Stimulated activated naive CD8-positive, alpha-beta T cell treated with anti-CD3 and anti-CD28 coated beads, Interleukin-15, Interleukin-2, amounts not matched to agents 100 U/mL and 50 U/mL, for 24 hours (primary cell): ENCODE results near the gene CACHD1.

Source experiments
- ATAC-seq: fragments of 150-1000 bp; cut with Tn5 transposase; one replicate; pipeline ENCODE4 v1.10.0; 2021
- DNase-seq: peaks from one replicate; pipeline ENCODE4 v3.0.0; 2021

The CACHD1 gene

GRCh38 chr1:64469977-64470664 is at the start of gene CACHD1:
TSS of gene CACHD1 (plus strand) at chr1:64470129. CDS start at chr1:64470745, 616 bp downstream.
- peak; percentile 92 for ATAC-seq

GRCh38 chr1:64421377-64421776 is 48.6 kb upstream of the CACHD1 start:
- ATAC-seq (no peak), DNase-seq (no peak)

More at GRCh38 chr1:64469977-64470664, at the start of gene CACHD1:
- peak; percentile 76 for DNase-seq

- DNase-seq = no peak
- ATAC-seq = no peak
Observed at GRCh38 chr1:64423526-64423925, 46.4 kb upstream of the CACHD1 start.

GRCh38 chr1:64424412-64424811 is 45.5 kb upstream of the CACHD1 start:
- ATAC-seq (no peak), DNase-seq (no peak)

GRCh38 chr1:64425521-64425920 is 44.4 kb upstream of the CACHD1 start:
- ATAC-seq (no peak), DNase-seq (no peak)

- ATAC-seq = no peak
- no peak for DNase-seq
Observed at GRCh38 chr1:64426681-64427080, 43.2 kb upstream of the CACHD1 start.

GRCh38 chr1:64427879-64428278 is 42.0 kb upstream of the CACHD1 start:
- no peak for ATAC-seq
- DNase-seq = no peak

- DNase-seq (no peak), ATAC-seq (no peak)
Observed at GRCh38 chr1:64433308-64433707, 36.6 kb upstream of the CACHD1 start.

- no peak for ATAC-seq
Observed at GRCh38 chr1:64433747-64434146, 36.2 kb upstream of the CACHD1 start.

GRCh38 chr1:64435000-64435399 is 34.9 kb upstream of the CACHD1 start:
- ATAC-seq (no peak), DNase-seq (no peak)

More at GRCh38 chr1:64433747-64434146, 36.2 kb upstream of the CACHD1 start:
- DNase-seq = no peak

GRCh38 chr1:64437453-64437852 is 32.5 kb upstream of the CACHD1 start:
- DNase-seq = no peak
- no peak for ATAC-seq

GRCh38 chr1:64440183-64440826 is 29.6 kb upstream of the CACHD1 start:
- ATAC-seq = no peak
- no peak for DNase-seq

GRCh38 chr1:64451440-64451839 is 18.5 kb upstream of the CACHD1 start:
- ATAC-seq = no peak
- DNase-seq = no peak

GRCh38 chr1:64453688-64454087 is 16.2 kb upstream of the CACHD1 start:
- DNase-seq (no peak), ATAC-seq (no peak)

- no peak for ATAC-seq
Observed at GRCh38 chr1:64458915-64459314, 11.0 kb upstream of the CACHD1 start.

GRCh38 chr1:64459743-64460142 is 10.2 kb upstream of the CACHD1 start:
- no peak for ATAC-seq
- no peak for DNase-seq

More at GRCh38 chr1:64458915-64459314, 11.0 kb upstream of the CACHD1 start:
- no peak for DNase-seq

GRCh38 chr1:64466033-64466432 is 3.9 kb upstream of the CACHD1 start:
- DNase-seq (no peak), ATAC-seq (no peak)

- ATAC-seq (no peak), DNase-seq (no peak)
Observed at GRCh38 chr1:64469116-64469976, 583 bp upstream of the CACHD1 start.

- peak; percentile 14 for ATAC-seq
Observed at GRCh38 chr1:64470665-64471217, 812 bp downstream of the CACHD1 start.

GRCh38 chr1:64471218-64472039 is 1.5 kb downstream of the CACHD1 start:
- DNase-seq = peak; percentile 22
- ATAC-seq = no peak

More at GRCh38 chr1:64470665-64471217, 812 bp downstream of the CACHD1 start:
- DNase-seq = peak; percentile 25

- ATAC-seq = no peak
- no peak for DNase-seq
Observed at GRCh38 chr1:64472040-64472376, 2.1 kb downstream of the CACHD1 start.

GRCh38 chr1:64472805-64473204 is 2.9 kb downstream of the CACHD1 start:
- DNase-seq (no peak), ATAC-seq (no peak)
